ENCODE results near the gene CNDP1.

Gene CNDP1

DNA sequence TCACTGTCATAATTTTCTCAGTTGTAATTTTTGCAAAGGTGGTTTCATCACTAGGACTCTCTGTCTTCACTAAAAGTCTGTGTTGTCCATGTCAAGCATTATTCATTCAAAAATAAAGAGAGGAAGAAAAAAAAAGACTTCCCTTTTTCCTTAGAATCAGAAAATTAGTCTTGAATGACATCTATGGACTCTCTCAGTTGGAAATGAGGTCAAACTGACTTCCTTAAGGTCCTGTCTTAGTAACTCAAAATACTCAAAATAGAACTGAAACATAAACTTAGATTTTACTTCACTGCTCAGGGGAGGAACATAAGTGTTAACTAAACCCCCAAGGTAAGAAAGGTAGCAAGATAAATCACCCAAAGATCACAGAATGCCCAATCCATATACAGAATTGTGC, 61.1 kb downstream of the CNDP1 start:
- DNase-seq = no peak

DNA sequence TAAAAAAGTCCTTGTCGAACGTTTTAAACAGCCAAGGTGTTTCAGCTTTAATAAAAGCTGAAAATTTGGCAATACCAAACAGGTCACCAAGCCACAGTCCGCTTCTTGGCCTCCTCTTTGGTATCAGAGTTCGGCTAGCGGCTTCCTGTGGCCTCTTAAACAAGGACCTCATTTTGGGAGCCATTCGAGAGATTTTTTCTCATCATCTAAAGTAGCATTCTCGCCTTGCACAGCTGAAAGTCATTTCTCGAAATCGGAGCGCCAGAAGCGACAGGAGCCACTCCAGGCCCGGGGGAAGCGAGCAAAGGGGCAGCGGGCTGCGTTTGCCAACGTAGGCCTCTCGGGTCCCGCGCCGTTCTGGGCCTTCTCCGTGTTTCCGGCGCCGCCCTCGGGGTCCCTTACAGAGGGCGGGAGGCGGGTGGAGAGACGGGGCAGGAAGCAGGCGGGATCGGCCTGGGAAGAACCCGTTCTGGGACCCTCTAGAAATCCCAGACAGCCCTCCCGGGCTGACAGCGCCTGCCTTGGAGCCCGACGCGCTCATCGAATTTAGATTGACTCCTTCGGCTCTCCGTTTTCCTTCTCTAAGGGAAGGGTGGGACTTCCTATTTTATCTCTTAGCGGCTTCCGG, 62.8 kb downstream of the CNDP1 start:
- DNase-seq = peak; percentile 60

DNA sequence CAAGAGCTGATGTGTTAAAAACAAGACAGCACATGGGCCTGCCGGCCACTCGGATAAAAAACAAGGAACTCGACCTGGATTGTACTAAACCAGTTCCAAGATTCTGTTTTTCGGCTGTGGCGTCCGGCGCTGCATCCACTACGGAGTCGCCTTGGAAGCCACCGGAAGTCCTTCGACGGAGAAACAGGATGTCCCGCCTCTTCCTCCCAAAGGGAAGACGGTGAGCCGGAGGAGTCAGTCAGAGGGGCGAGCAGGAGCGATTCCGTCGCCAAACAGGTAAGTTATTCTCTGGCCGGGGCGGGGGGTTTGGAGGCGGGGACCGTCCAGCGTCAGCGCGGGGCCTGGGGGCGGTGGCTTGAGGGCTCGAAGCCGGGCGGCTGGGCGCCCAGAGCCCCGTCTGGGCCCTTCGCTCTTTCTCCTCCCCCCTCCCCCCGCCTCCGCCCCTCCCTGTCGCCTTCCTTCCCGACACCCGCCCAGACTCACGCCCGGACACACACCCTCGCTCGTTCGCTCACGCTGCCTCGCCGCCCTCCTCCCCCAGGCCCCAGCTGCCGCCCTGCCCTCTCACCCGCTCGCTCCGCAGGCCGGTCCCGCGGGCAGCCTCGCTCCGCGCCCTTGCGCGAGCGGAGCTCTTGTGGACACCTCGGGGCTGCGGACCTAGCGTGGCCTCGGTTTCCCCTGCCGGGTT, 63.5 kb downstream of the CNDP1 start, which contains the start of gene ZNF407:
Gene ZNF407, plus strand, starts transcription at position 209 of the 688 bp plus-strand sequence. CDS start 33,150 bp downstream, outside the sequence.
- peak; percentile 83 for DNase-seq

DNA sequence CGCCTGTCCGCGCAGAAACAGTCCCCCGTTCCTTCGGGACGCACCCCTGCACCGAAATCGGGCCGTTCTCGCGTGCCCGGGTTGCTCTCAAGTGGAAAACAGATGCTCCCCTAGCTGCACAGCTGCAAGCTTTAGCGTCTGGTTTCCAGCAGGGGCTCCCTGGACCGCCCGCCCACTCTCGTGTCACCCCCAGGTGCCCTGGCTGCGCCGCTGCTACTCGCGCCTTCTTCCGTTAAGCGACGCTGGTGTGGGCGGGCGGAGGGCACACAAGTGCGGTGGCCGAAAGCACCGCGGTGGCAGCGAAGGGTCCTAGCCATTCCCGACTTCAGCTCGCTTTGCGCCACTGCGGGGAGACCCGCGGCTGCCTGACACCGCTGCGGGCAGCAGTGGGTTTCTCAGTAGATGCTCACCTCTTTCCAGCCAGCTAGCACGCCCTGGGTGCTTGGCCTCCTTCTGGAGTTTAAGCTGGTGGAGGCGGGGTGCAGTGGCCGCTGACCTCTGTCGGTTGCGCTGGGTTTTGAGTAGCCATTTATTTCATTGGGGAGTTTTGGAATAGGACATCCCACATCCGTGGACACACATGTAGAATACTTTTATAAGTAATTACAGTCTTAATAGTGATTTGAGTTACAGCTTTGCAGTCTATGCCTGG, 64.2 kb downstream of the CNDP1 start:
- DNase-seq = peak; percentile 65

DNA sequence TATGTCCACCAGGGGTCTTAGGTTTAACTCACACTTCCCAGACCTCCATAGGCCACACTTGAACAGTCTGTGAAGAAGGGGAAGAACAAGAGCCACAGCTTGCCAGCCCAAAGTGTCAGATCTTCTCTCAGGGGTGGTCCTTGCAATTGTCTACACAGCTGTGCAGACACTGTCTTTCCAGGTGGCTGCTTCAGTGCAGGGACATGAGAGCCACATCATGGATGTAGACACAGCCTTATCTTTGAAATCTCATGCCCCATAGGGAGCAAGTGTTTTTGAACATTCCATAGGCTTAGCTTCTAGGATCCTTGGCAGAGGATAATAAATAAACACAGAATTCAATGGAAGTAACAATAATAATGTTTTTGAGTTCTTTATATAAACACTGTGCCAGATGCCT, 70.1 kb downstream of the CNDP1 start:
- no peak for DNase-seq

DNA sequence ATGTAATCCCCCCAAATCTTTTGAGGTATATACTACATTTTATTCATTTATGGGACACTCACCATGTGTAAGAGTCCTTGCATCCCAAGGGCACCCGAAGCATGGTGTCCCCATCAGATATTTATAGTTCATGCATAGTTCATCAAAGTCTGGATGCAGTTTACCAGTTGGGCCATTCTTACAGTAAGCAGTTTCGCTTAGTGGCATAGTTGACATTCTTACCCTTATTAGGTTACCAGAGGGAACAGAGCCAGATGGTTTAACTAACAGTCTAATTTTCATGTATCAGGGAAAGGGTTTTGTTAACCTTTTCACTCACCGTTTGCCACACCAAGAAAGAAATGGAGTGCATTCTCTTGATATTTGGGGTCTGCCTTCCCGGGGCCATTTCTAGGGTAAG, 70.5 kb downstream of the CNDP1 start:
- no peak for DNase-seq

DNA sequence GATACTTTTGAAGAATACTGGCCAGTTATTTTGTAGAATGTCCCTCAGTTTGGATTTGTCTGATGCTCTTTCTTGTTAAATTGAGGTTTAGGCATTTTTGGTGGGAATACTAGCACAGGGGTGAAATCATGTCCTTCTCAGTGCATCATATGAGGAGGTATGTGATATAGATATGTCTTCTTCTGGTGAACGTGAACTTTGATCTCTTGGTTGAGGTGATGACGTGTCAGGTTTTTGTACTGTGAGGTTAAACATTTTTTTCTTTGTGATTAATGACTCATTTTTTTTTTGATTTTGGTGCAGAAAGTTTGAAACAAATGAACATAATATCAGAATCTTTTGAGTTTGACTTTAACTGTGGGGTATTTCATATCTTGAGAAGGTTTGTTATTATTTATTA, 74.4 kb downstream of the CNDP1 start:
- DNase-seq = no peak

DNA sequence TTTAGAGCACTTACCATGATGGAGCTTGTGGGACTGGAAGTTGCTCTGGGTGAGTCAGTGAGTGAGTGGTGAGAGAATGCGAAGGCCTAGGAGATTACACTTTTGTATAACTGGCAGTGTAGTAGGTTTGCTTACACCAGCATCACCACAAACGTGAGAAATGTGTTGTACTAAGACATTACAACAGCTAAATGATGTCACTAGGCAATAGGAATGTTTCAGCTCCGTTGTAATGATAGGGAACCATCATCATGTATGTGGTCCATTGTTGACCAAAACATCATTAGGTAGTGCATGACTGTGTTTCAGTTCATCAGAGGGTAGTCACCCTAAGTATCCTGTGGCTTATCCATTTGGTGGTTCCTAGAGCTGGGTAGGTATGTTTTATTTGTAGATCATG, 75.2 kb downstream of the CNDP1 start:
- no peak for DNase-seq

DNA sequence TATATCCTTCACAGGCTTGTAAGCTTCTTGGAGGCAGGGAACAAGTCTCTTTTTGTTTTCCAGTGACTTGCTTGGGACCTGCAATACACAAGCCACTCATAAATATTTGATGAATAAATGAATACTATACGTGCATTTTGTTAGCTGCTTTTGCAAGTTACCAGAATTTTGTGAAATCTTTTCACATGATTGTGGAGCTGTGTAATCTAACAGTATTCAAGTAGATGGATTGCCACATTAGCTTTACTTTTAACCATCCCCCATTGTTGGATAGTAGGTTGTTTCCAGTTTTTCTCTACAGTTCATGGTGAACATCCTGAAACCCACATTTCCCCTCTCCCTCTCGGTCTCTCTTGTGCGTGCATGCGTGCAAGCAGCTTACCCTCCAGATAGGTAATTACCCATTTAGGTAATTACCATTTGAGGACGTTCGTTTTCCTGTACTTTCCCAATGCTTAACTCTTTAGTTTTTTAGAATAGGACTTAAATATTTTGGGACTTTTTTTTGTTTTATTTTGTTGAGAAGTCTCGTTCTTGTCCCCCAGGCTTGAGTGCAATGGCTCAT, 75.8 kb downstream of the CNDP1 start:
- no peak for DNase-seq

DNA sequence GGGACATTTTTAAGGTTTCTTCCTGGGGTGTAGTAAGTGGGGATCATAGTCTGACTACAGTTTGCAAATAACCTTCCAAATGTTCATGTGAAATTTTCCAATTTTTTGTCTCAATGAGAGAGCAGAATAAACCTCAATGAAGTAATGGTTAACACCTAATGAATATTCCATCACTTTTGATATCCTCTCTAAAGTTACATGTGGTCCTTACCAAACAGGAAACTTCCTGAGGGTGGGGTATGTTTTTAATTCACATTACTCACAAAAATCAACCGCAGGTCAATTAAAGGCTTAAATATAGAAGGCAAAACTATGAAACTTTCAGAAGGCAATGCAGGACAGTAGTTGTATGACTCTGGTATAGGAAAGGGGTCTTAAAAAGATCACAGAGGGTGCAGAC, 76.6 kb downstream of the CNDP1 start:
- DNase-seq = no peak

DNA sequence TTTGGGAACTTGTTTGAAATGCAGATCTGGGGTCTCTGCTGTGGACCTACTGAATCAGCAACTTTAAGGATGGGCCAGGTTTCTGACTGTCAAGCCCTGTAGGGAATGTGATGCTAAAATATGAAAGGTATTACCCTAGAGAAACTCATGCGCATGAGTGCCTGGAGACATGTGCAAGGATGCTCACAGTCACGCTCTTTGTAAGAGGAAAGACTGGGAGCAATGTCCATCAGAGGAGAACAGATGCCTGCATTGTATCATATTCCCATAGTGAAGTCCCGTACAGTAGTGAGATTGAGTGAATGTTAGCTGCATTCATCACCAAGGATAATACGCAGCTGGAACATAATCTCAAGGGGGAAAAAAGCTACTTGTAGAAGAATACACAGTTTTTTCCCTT, 77.5 kb downstream of the CNDP1 start:
- no peak for DNase-seq

DNA sequence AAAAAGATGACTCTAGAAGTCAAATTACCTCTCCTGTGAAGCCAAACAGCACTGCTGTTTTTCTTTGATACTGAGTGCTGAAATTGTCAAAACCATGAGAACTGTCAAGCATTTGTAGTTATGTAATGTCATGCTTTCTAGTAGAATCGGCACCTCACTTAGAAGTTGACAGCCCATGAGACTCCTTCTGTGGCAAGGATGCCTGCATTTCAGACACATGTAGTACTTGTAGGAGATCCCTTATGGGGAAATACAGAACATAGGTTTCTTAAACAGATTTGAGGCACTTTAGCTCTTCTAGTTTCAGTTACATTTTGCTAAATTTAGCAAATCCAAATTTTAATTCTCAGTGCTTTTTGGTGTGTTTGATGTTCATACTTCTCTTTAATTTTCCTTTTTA, 79.1 kb downstream of the CNDP1 start:
- DNase-seq = no peak

DNA sequence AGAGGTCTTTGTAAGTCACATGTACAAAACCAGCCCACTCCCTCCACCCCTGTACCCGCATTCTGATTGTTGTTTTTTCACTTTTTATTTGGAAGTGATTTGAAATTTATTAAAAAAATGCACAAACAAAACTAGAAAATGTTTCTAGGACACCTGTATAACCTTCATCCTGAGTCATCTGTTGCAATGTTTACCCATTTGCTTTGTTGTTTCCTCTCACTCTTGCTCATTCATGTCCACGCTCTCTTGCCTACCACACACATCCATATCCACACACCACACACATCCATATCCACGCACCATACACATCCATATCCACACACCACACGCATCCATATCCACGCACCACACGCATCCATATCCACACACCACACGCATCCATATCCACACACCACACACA, 82.2 kb downstream of the CNDP1 start:
- no peak for DNase-seq

DNA sequence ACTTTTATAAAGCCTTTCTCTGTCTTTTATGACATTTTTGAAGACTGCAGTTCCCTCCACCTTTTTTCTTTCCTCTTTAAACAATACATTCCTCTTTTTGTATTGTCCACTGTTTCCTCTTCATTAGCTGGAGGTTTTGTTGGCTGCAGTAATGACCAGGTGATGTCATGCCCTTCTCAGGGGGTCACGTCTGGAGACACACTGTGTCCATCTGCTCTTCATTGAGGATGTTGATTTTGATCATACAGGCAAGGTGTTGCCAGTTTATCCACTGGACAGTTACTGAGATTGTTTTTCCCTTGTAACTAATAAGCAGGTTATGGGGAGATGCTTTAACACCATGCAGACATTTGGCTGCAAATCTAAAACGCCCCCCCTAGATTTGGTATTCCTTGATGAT, 83.2 kb downstream of the CNDP1 start:
- no peak for DNase-seq

DNA sequence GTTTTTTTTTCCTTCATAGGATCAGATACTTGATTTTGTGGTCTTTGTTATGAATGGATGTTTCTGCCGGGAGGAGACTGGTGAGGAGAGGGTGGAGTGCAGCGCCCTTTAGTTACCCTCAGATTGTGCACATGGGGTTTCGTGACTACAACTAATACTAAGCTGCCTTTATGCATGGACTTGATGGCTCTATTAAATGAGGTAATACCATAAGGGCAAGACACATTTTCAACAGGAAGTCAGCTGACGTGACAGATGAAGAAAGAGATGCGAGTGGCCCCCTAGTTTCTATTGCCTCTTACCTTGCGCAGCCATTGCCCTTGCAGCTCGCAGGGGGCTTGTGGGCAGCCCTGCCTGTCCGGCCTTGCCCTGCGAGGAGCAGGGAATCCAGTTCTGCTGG, 87.8 kb downstream of the CNDP1 start:
- no peak for DNase-seq

DNA sequence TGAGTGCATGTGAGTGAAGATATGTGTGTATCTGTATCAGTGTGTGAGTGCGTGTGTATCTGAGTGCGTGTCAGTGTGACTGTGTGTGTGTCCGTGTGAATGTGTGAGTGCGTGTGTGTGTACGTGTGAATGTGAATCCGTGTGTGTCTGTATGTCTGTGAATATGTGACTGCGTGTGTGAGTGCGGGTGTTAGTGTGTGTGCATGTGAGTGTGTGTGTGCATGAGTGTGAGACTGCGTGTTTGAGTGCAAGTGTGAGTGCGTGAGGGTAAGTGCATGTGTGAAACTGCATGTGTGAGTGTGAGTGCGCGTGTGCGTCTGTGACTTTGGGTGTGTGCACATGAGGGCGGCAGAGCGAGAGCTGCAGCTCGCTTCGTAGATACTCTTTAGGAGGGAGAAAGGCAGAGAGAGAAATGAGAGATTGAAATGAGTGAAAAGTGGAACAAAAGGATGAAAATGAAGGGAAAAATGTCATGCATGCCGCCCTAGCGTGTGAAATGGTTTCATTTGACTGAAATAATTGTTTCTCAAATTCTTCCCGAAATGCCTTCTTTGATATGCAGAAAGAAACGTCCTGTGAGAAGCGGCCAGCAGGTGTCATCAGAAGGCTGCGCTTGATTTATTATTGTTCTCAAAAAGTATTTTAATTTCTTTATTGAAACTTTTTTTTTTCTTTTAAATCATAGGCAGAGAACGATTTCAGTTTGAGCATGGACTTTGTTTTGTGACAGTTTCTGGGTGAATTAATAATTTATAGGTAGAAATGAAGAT, 88.9 kb downstream of the CNDP1 start:
- no peak for DNase-seq

DNA sequence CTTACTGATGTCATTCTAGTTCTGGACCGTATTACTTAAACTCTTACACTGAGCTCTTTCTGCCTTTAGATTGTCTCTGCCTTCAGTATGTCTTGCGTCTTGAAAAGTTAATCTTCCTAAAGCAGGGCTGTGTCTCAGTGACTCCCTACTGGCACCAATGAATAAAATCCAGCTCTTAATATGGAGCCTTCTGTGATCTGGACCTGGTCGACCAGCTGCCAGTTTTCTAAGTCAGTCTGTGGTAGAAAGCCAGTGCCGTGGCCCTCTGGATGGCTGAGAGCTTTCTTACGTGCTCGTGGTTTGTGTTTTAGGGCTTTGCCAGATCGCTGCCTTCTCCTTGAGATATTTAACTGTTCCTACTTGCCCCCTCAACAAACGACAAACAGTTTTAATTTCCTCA, 90.2 kb downstream of the CNDP1 start:
- DNase-seq = no peak

DNA sequence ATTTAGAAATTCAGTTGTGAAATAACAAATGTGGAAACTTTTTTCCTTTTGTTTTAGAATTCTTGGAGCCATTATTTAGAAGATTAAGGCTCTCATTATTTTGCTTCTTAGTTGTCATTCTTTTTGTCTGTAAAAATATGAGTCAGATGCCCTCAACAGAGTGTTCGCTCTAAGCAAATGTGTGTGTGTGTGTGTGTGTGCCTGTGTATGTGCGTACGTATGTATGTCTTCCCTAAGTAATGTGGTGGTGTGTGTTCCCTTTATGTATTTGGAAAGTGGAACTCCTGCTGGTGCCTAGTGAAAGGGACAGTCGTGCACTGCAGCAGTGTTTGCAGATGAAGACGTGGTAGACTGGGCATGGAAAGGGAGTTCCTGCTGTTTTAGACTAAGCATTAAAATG, 90.9 kb downstream of the CNDP1 start:
- DNase-seq = no peak

DNA sequence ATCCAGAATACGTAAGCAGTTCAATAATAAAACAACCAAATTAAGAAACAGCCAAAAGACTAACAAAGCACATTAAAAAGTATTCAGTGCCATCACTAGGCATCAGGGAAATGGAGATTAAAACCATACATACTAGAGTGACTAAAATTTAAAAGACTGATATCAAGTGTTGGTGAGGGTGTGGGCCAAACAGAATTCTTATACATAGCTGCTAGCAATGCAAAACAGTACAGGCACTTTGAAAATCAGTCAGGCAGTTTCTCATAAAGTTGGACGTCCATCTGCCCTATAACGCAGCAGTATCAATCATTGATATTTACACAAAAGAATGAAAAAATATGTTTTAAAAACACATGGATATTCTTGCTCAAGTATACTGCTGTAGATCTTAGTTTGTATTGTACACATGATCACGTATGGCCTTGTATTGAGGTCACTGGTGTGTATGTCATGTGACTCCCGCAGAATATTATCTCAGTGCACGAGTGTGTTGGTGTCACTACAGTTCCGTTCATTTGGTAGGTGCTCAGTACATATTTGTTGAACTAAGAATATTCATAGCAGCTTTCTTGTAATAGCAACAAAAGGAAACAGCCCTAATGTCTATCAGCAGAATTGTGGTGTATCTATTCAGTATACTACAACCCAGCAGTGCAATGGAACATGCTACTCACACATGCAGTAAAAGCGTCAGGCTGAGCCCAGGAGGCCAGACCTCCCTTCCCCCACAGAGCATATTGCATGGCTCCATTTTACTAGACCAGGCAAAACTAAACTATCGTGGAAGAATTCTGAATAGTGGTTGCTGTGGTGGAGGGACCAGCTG, 92.0 kb downstream of the CNDP1 start:
- no peak for DNase-seq

DNA sequence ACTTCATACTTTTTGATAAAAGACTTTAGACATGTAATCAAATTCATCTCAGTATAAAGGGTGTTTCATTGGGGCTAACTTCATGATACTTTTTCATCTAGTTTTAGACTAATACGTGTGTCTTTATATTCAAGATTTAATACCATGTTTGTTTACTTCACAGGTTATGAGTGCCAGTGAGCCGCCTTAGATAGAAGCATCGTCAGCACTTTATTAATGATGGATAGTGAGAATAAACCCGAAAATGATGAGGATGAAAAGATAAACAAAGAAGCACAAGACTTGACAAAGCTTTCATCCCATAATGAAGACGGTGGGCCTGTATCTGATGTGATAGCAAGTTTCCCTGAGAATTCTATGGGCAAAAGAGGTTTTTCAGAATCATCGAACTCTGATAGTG, 96.5 kb downstream of the CNDP1 start:
- DNase-seq = no peak

DNA sequence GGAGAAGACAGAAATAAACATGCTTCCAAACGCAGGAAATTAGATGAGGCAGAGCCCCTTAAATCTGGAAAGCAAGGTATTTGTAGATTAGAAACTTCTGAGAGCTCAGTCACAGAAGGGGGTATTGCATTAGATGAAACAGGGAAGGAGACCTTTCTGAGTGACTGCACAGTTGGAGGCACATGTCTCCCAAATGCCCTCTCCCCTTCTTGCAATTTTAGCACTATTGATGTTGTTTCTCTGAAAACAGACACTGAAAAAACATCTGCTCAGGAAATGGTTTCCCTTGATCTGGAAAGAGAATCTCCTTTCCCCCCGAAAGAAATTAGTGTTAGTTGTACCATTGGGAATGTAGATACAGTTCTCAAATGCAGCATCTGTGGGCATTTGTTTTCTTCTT, 96.9 kb downstream of the CNDP1 start:
- DNase-seq = no peak

DNA sequence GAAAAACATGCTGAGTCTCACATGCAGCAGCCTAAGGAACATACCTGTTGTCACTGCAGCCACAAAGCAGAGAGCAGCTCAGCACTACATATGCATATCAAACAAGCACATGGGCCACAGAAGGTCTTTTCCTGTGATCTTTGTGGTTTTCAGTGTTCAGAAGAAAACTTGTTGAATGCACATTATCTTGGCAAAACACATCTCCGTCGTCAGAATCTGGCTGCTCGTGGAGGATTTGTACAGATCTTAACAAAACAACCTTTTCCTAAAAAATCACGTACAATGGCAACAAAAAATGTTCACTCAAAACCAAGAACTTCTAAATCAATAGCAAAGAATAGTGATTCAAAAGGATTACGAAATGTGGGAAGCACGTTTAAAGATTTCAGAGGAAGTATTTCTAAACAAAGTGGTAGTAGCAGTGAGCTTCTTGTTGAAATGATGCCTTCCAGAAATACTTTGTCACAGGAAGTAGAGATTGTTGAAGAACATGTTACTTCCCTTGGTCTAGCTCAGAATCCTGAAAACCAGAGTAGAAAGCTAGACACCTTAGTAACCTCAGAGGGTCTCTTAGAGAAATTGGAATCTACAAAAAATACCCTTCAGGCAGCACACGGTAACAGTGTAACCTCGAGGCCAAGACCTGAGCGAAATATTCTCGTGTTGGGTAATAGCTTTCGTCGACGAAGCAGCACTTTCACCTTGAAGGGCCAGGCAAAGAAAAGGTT, 97.5 kb downstream of the CNDP1 start:
- no peak for DNase-seq

Measured in CD4-positive, alpha-beta T cell treated with Interferon gamma for 1 hour (primary cell).